Aorta (tissue), 5 donors: ENCODE data around the gene SOAT2. TPM values are rescaled to one million over a fixed set of nuclear protein-coding genes. Genes with fewer than 3 reads are reported as not detected.

ENCODE experiments used
- ATAC-seq: fragments of 200-7000 bp; cut with Tn5 transposase; one replicate; pipeline ENCODE4 v1.9.1; 2022; ENCODE audit warnings: moderate library complexity; ENCODE audit not compliant: low FRiP score
- DNase-seq, 2 donors: peaks; one replicate each; pipeline ENCODE4 v3.0.0-alpha.2; 2020
- H3K27ac ChIP-seq, 2 donors: one replicate each; pipeline ENCODE4 v1.5.1; 2013; ENCODE audit warnings: low read length in 2 of 2, mild to moderate bottlenecking in 2 of 2, moderate library complexity in 2 of 2, control low read depth in 1 of 2, inconsistent platforms in 1 of 2, low read depth in 1 of 2
- H3K27me3 ChIP-seq, 2 donors: one replicate each; pipeline ENCODE4 v1.6.1; 2013; ENCODE audit warnings: control low read depth in 1 of 2, low read length in 1 of 2, mild to moderate bottlenecking in 1 of 2, moderate library complexity in 1 of 2; ENCODE audit not compliant: insufficient read depth in 2 of 2, control insufficient read depth in 1 of 2
- H3K36me3 ChIP-seq, 2 donors: one replicate each; pipeline ENCODE4 v1.6.1; 2013; ENCODE audit warnings: control low read depth in 1 of 2, low read length in 1 of 2, mild to moderate bottlenecking in 1 of 2; ENCODE audit not compliant: insufficient read depth in 2 of 2, control insufficient read depth in 1 of 2
- H3K4me1 ChIP-seq, 2 donors: one replicate each; pipeline ENCODE4 v1.6.1; 2013; ENCODE audit warnings: low read length in 2 of 2, control low read depth in 1 of 2, mild to moderate bottlenecking in 1 of 2, moderate library complexity in 1 of 2; ENCODE audit not compliant: insufficient read depth in 2 of 2, control insufficient read depth in 1 of 2
- H3K4me3 ChIP-seq, 2 donors: one replicate each; pipeline ENCODE4 v1.5.1; 2013; ENCODE audit warnings: low read length in 2 of 2, control low read depth in 1 of 2, mild to moderate bottlenecking in 1 of 2
- H3K9me3 ChIP-seq: one replicate; pipeline ENCODE4 v1.6.1; 2013; ENCODE audit warnings: mild to moderate bottlenecking, low read length; ENCODE audit not compliant: control insufficient read depth
- WGBS, 2 donors: extraction: QIAGEN DNeasy Blood & Tissue Kit; methylation state at CpG; one replicate each; pipeline ENCODE4 v1.1.7; 2013; 5-methylcytosine and 5-hydroxymethylcytosine counted together
- intact Hi-C, 2 donors: fragments of 100-400 bp; cut with DNase I; formaldehyde crosslinking; loops; one replicate each; pipeline versions ENCODE4 v1.14.2 to v1.15.0; 2022
- polyA plus RNA-seq, 2 donors: library from polyadenylated mRNA; stranded (reverse); fragments of 200-250 nt; gene quantifications; one replicate each; pipeline ENCODE4 v1.2.3, GENCODE V29; 2013
- total RNA-seq, 2 donors: library from RNA; stranded (reverse); fragmentation: NEBNext Ultra II Directional; extraction: Animal tissue kit (Norgen Biotek cat#: 25700); gene quantifications; one replicate each; pipeline ENCODE4 v1.2.1, GENCODE V29; 2021
- donor health status: healthy with polysubstance abuse.
- donor health status: Bipolar disorder and iron deficiency.
- donor health status: DM: no; HTN: no; CAD: no.
- donor health status: DM: no; HTN: no; CAD: no.
- donor health status: DM: yes; HTN: yes; CAD: no.

Gene SOAT2
- total and polyA plus RNA-seq, 4 donors, result 0.63 to 3.4 (median 1.4) TPM

- no peak overlapping the region for H3K4me3 ChIP-seq
- no peak overlapping the region for H3K27ac ChIP-seq
- intact Hi-C loops, result no loop called here
- no peaks in the 10 kb centered on the region for H3K4me1 ChIP-seq
- ATAC-seq, result no peak
- 74 to 78% methylated on average over 35 of the region's 35 CpGs for WGBS, 2 donors
- H3K27me3 ChIP-seq, result no peaks in the 10 kb centered on the region
- no peaks in the 10 kb centered on the region for H3K9me3 ChIP-seq
- peak in 1 of 2 donors; percentile 74 for DNase-seq
- H3K36me3 ChIP-seq, result peaks cover 0 to 1% of the 10 kb centered on the region in 2 donors
Observed at GRCh38 chr12:53058674-53059433, 44.4 kb upstream of the SOAT2 start.

GRCh38 chr12:53059434-53060063 is 43.7 kb upstream of the SOAT2 start:
- ATAC-seq (no peak), DNase-seq (peak in 1 of 2 donors; percentile 74)
- intact Hi-C loops, result loop anchor here (10.0 kb wide), 2 partner anchors 95 to 235 kb away; partner anchors contain the start of genes MYG1 (in 1 of the 2) and PFDN5 (in 1 of the 2)
- H3K4me3 ChIP-seq, result no peak overlapping the region
- peaks cover 0 to 1% of the 10 kb centered on the region in 2 donors for H3K36me3 ChIP-seq
- WGBS, 2 donors, result 81 to 83% methylated on average over 24 of the region's 24 CpGs
- H3K27ac ChIP-seq, result no peak overlapping the region
- no peaks in the 10 kb centered on the region for H3K4me1 ChIP-seq
- no peaks in the 10 kb centered on the region for H3K27me3 ChIP-seq
- H3K9me3 ChIP-seq, result no peaks in the 10 kb centered on the region

- intact Hi-C loops, result loop anchor here (10.0 kb wide), 2 partner anchors 95 to 235 kb away; partner anchors contain the start of genes MYG1 (in 1 of the 2) and PFDN5 (in 1 of the 2)
- DNase-seq, result peak in 1 of 2 donors; percentile 75
Observed at GRCh38 chr12:53060064-53060720, 43.1 kb upstream of the SOAT2 start.

GRCh38 chr12:53060721-53061276 is 42.5 kb upstream of the SOAT2 start:
- DNase-seq (peak in 1 of 2 donors; percentile 79), ATAC-seq (no peak)
- H3K27me3 ChIP-seq, result no peaks in the 10 kb centered on the region
- peak overlapping the region in 1 of 2 donors; percentile 18 for H3K27ac ChIP-seq
- H3K4me3 ChIP-seq, result no peak overlapping the region
- no peaks in the 10 kb centered on the region for H3K9me3 ChIP-seq
- peaks cover 0 to 1% of the 10 kb centered on the region in 2 donors for H3K36me3 ChIP-seq
- no peaks in the 10 kb centered on the region for H3K4me1 ChIP-seq
- intact Hi-C loops, result loop anchor here (10.0 kb wide), 2 partner anchors 94 to 234 kb away; partner anchors contain the start of genes MYG1 (in 1 of the 2) and PFDN5 (in 1 of the 2)
- 52 to 54% methylated on average over 18 of the region's 18 CpGs for WGBS, 2 donors

More at GRCh38 chr12:53060064-53060720, 43.1 kb upstream of the SOAT2 start:
- Histone ChIP-seq H3K27me3 (no peaks in the 10 kb centered on the region), H3K4me1 (no peaks in the 10 kb centered on the region), H3K9me3 (no peaks in the 10 kb centered on the region), H3K36me3 (peaks cover 0 to 1% of the 10 kb centered on the region in 2 donors), H3K27ac (no peak overlapping the region), H3K4me3 (no peak overlapping the region)
- 73 to 76% methylated on average over 17 of the region's 17 CpGs for WGBS, 2 donors
- no peak for ATAC-seq

GRCh38 chr12:53061404-53062010 is 41.8 kb upstream of the SOAT2 start:
- Histone ChIP-seq H3K4me3 (no peak overlapping the region), H3K9me3 (no peaks in the 10 kb centered on the region), H3K27me3 (no peaks in the 10 kb centered on the region), H3K4me1 (no peaks in the 10 kb centered on the region), H3K36me3 (peaks cover 0 to 1% of the 10 kb centered on the region in 2 donors), H3K27ac (peak overlapping the region in 1 of 2 donors; percentile 18)
- 87 to 88% methylated on average over 5 of the region's 5 CpGs for WGBS, 2 donors
- no peak for ATAC-seq
- DNase-seq, result peak in 1 of 2 donors; percentile 66
- intact Hi-C loops, result loop anchor here (10.0 kb wide), 2 partner anchors 93 to 233 kb away; partner anchors contain the start of genes MYG1 (in 1 of the 2) and PFDN5 (in 1 of the 2)

- Histone ChIP-seq H3K4me1 (no peaks in the 10 kb centered on the region), H3K27ac (peak overlapping the region in 1 of 2 donors; percentile 13), H3K4me3 (no peak overlapping the region), H3K9me3 (no peaks in the 10 kb centered on the region), H3K27me3 (no peaks in the 10 kb centered on the region), H3K36me3 (peaks cover 0 to 1% of the 10 kb centered on the region in 2 donors)
- intact Hi-C loops, result loop anchor here (10.0 kb wide), 2 partner anchors 93 to 233 kb away; partner anchors contain the start of genes MYG1 (in 1 of the 2) and PFDN5 (in 1 of the 2)
- WGBS, 2 donors, result 68 to 72% methylated on average over 20 of the region's 20 CpGs
- DNase-seq, result peak in 1 of 2 donors; percentile 71
- no peak for ATAC-seq
Observed at GRCh38 chr12:53062011-53062961, 41.0 kb upstream of the SOAT2 start.

- no peak overlapping the region for H3K4me3 ChIP-seq
- peaks cover 0 to 1% of the 10 kb centered on the region in 2 donors for H3K36me3 ChIP-seq
- peak overlapping the region in 1 of 2 donors; percentile 18 for H3K27ac ChIP-seq
- H3K27me3 ChIP-seq, result no peaks in the 10 kb centered on the region
- DNase-seq, result peak in 1 of 2 donors; percentile 74
- WGBS, 2 donors, result 60 to 67% methylated on average over 14 of the region's 14 CpGs
- ATAC-seq, result no peak
- intact Hi-C loops, result loop anchor here (10.0 kb wide), 2 partner anchors 92 to 232 kb away; partner anchors contain the start of genes MYG1 (in 1 of the 2) and PFDN5 (in 1 of the 2)
- H3K9me3 ChIP-seq, result no peaks in the 10 kb centered on the region
- H3K4me1 ChIP-seq, result no peaks in the 10 kb centered on the region
Observed at GRCh38 chr12:53062977-53063707, 40.1 kb upstream of the SOAT2 start.
